Measurements from ENCODE around the gene SPATA16.

The SPATA16 gene

GRCh38 chr3:172977696-172978095, 163.3 kb downstream of the SPATA16 start:
- Histone ChIP-seq H3K9me3 (no peaks in the 10 kb centered on the region), H3K27me3 (no peaks in the 10 kb centered on the region), H3K4me1 (no peaks in the 10 kb centered on the region), H3K36me3 (no peaks in the 10 kb centered on the region), H3K4me3 (no peak overlapping the region), H3K27ac (no peak overlapping the region)
- intact Hi-C loops (cut with DNase I; ENCODE audit: low total_unique reads): no loop called here
- DNase-seq: no peak
- no peak for TF ChIP-seq CTCF (IDR thresholded peaks at IDR 0.05)

DNA sequence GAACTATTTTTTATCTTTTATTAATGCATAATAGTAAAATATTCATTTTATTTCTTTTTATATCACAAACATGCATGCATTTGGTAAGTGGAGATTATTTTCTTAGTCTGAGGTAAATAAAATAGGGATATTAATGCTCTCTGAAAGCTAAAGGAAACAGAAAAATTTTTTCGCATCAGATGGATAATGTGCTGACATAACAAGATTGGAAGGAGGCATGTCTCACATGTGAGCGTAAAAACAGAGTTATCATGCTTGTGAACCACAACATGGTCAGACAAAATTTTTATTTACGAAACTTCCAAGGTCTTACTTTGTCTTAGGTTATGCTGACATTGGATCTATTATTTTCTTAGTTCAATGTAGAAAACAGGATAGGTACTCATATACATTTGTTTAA, 166.1 kb downstream of the SPATA16 start:
- no peak overlapping the region for H3K4me3 ChIP-seq
- no peak for DNase-seq
- H3K4me1 ChIP-seq: no peaks in the 10 kb centered on the region
- H3K27me3 ChIP-seq: no peaks in the 10 kb centered on the region
- no peaks in the 10 kb centered on the region for H3K9me3 ChIP-seq
- H3K36me3 ChIP-seq: no peaks in the 10 kb centered on the region
- TF ChIP-seq CTCF (IDR thresholded peaks at IDR 0.05): no peak
- H3K27ac ChIP-seq: no peak overlapping the region
- intact Hi-C loops (cut with DNase I; ENCODE audit: low total_unique reads): no loop called here

GRCh38 chr3:172973799-172974198, 167.2 kb downstream of the SPATA16 start:
- no peak for TF ChIP-seq CTCF (IDR thresholded peaks at IDR 0.05)
- intact Hi-C loops (cut with DNase I; ENCODE audit: low total_unique reads): no loop called here

GRCh38 chr3:172972717-172973116, 168.3 kb downstream of the SPATA16 start:
- H3K9me3 ChIP-seq: no peaks in the 10 kb centered on the region
- DNase-seq: no peak
- intact Hi-C loops (cut with DNase I; ENCODE audit: low total_unique reads): no loop called here
- no peak overlapping the region for H3K4me3 ChIP-seq
- H3K27me3 ChIP-seq: no peaks in the 10 kb centered on the region
- no peak overlapping the region for H3K27ac ChIP-seq
- TF ChIP-seq CTCF (IDR thresholded peaks at IDR 0.05): no peak
- H3K36me3 ChIP-seq: no peaks in the 10 kb centered on the region
- no peaks in the 10 kb centered on the region for H3K4me1 ChIP-seq

More at GRCh38 chr3:172973799-172974198, 167.2 kb downstream of the SPATA16 start:
- H3K27me3 ChIP-seq: no peaks in the 10 kb centered on the region
- no peak overlapping the region for H3K27ac ChIP-seq
- H3K36me3 ChIP-seq: no peaks in the 10 kb centered on the region
- DNase-seq: no peak
- H3K9me3 ChIP-seq: no peaks in the 10 kb centered on the region
- no peaks in the 10 kb centered on the region for H3K4me1 ChIP-seq
- H3K4me3 ChIP-seq: no peak overlapping the region

DNA sequence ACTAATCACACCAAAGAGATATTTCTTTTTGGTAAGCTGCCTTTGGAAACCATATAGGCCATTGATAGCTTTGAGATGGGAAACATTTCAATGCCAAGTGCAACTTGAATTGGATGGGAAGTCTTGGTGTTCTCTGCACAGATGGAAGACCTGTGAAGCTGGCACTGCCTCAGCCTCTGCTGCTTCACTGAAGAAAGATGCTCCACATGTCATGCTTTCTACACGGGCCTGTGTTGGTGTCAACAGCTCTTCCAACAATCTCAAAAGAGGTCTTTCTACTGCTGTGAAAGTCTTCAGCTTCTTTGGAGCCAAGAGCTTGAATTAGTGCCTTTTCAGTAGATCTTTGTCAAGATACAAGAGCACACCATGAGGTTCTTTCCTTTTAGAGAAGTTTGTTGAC, 169.0 kb downstream of the SPATA16 start:
- no peak for TF ChIP-seq CTCF (IDR thresholded peaks at IDR 0.05)
- no peak for DNase-seq
- Histone ChIP-seq H3K27me3 (no peaks in the 10 kb centered on the region), H3K4me1 (no peaks in the 10 kb centered on the region), H3K36me3 (no peaks in the 10 kb centered on the region), H3K27ac (no peak overlapping the region), H3K4me3 (no peak overlapping the region), H3K9me3 (no peaks in the 10 kb centered on the region)
- intact Hi-C loops (cut with DNase I; ENCODE audit: low total_unique reads): no loop called here

DNA sequence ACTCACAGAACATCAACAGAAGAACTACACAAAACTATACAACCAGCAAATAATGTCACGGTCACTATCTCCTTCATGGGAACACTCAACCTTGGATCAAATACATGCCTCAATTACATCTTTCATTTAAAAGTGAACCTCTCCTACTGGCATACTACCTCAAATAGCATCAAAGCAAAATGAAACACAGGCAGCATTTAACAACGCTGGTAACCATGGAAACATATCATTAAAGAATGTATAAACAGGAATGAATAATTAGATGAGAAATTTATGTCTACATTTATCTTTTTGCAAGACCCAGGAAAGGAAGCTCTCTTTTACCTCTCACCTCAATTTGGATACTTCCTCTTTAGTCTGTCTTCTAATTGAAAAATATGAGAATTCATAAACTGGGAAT, 172.4 kb downstream of the SPATA16 start:
- DNase-seq: no peak
- intact Hi-C loops (cut with DNase I; ENCODE audit: low total_unique reads): no loop called here

More for the DNA sequence above, 172.4 kb downstream of the SPATA16 start:
- Histone ChIP-seq H3K4me3 (no peak overlapping the region), H3K27me3 (no peaks in the 10 kb centered on the region), H3K36me3 (no peaks in the 10 kb centered on the region), H3K27ac (no peak overlapping the region), H3K9me3 (no peaks in the 10 kb centered on the region), H3K4me1 (no peaks in the 10 kb centered on the region)
- TF ChIP-seq CTCF (IDR thresholded peaks at IDR 0.05): no peak

All from tibial artery (tissue), 4 donors.